GM19395 (cell line): Measurements from ENCODE around the gene MYOT.
"Not testable (repeated sequence)": the region's sequence is repeated elsewhere in the genome, so short reads cannot be mapped to it uniquely, and the experiment has no call there.

Experiments used
- ATAC-seq: cut with Tn5 transposase; IDR thresholded peaks from one replicate; pipeline ENCODE4 v1.9.1; 2021; ENCODE audit warnings: mild to moderate bottlenecking, moderate library complexity; ENCODE audit not compliant: unreplicated experiment

Gene MYOT

GRCh38 chr5:137856201-137856600 lies 11.5 kb upstream of the MYOT start:
- peak; percentile 51 for ATAC-seq

- ATAC-seq = no peak
Observed at GRCh38 chr5:137856916-137857862, 10.5 kb upstream of the MYOT start.

- ATAC-seq = peak; percentile 87
Observed at GRCh38 chr5:137858223-137858916, 9.3 kb upstream of the MYOT start.

GRCh38 chr5:137858954-137859353 lies 8.7 kb upstream of the MYOT start:
- no peak for ATAC-seq

- ATAC-seq = no peak
Observed at GRCh38 chr5:137862251-137862650, 5.4 kb upstream of the MYOT start.

- ATAC-seq = not testable (repeated sequence)
Observed at GRCh38 chr5:137863653-137864052, 4.0 kb upstream of the MYOT start.

- ATAC-seq = no peak
Observed at GRCh38 chr5:137866541-137867388, 895 bp upstream of the MYOT start.

GRCh38 chr5:137870647-137871339 lies 3.1 kb downstream of the MYOT start:
- no peak for ATAC-seq

- ATAC-seq = no peak
Observed at GRCh38 chr5:137871571-137871970, 3.9 kb downstream of the MYOT start.

GRCh38 chr5:137872466-137872865 lies 4.8 kb downstream of the MYOT start:
- ATAC-seq = no peak

- ATAC-seq = no peak
Observed at GRCh38 chr5:137876101-137876500, 8.4 kb downstream of the MYOT start.

GRCh38 chr5:137880313-137880712 lies 12.7 kb downstream of the MYOT start:
- ATAC-seq = no peak

- ATAC-seq = no peak
Observed at GRCh38 chr5:137887831-137888230, 20.2 kb downstream of the MYOT start.

- no peak for ATAC-seq
Observed at GRCh38 chr5:137888466-137888862, 20.8 kb downstream of the MYOT start.

- peak; percentile 94 for ATAC-seq
Observed at GRCh38 chr5:137888863-137889759, 21.5 kb downstream of the MYOT start, which contains the start of gene PKD2L2. PKD2L2 (plus strand) TSS chr5:137889457; CDS start chr5:137889492, 35 bp downstream.

GRCh38 chr5:137890845-137891244 lies 23.2 kb downstream of the MYOT start:
- no peak for ATAC-seq

GRCh38 chr5:137891849-137892248 lies 24.2 kb downstream of the MYOT start:
- ATAC-seq = no peak

GRCh38 chr5:137894586-137894985 lies 26.9 kb downstream of the MYOT start:
- ATAC-seq = no peak

- no peak for ATAC-seq
Observed at GRCh38 chr5:137896560-137896959, 28.9 kb downstream of the MYOT start.
